ENCODE data around the gene KLK13. TPM values are rescaled to one million over a fixed set of nuclear protein-coding genes. Genes with fewer than 3 reads are reported as not detected.

The KLK13 gene
- total and polyA plus RNA-seq, 2 of the 8 experiments (the other 6 are each of a cell fraction or from before 2014, with no cell fraction given) = 4.2 to 4.5 TPM

DNA sequence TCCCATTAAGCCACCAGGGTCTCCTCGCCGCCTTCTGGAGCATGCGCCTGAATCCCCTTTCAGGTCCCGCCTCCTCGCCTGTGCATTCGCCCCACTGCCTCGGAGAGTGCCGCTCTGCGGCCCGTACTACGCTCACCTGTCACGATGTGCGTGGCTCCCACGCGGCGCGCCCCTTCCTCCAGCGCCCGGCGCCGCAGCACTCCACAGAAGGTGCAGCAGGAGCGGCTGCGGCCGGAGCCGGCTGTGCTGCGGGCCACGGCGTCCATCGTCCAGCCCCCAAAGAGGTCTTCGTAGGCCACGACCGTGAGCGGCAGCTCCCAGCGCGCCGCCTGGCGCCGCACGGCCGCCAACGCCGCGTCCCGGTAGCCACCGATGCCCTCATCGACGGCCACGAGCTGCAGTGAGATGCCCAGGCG, 39.0 kb upstream of the KLK13 start:
- Histone ChIP-seq H3K23me2 (ENCODE audit: low read depth, low read length) (peaks cover 11% of the 10 kb centered on the region; the same call in 1 of the 2 replicates), H3K36me3 (ENCODE audit: control insufficient read depth in 2 of 4, insufficient read depth in 4 of 4, low read length in 3 of 4) (peaks cover 0 to 7% (median 1%) of the 10 kb centered on the region in 4 experiments; a peak in 4 of 8 replicates), H2BK20ac (ENCODE audit: low read length) (no peak overlapping the region), H3K9ac (replicated peaks in 1 of 4; ENCODE audit: extremely low read depth in 1 of 4, low read depth in 3 of 4, low read length in 3 of 4) (no peak overlapping the region), H3K9me3 (ENCODE audit: insufficient read depth in 2 of 2, low read depth in 1 of 2, low read length in 1 of 2) (no peaks in the 10 kb centered on the region), H3K4ac (replicated peaks; ENCODE audit: insufficient read length, low read depth, low read length) (no peak overlapping the region), H3K18ac (ENCODE audit: extremely low read depth, low read length) (no peak overlapping the region), H4K20me1 (replicated peaks in 1 of 2; ENCODE audit: control insufficient read depth in 1 of 2, insufficient read depth in 2 of 2, low read length in 2 of 2) (peaks cover 2 to 8% of the 10 kb centered on the region in 2 experiments), H4K8ac (ENCODE audit: extremely low read depth, insufficient read depth, low read length) (no peak overlapping the region), H2BK120ac (replicated peaks; ENCODE audit: low read depth, low read length) (no peak overlapping the region), H3K4me3 (ENCODE audit: extremely low read depth in 1 of 4, insufficient read depth in 2 of 4, low read depth in 3 of 4, low read length in 4 of 4) (no peak overlapping the region), H3K79me2 (ENCODE audit: control insufficient read depth in 1 of 2, insufficient read depth in 2 of 2, low read length in 2 of 2) (no peaks in the 10 kb centered on the region), H3K4me2 (ENCODE audit: insufficient read depth in 1 of 2, low read depth in 2 of 2, low read length in 2 of 2) (no peak overlapping the region), H2BK12ac (ENCODE audit: low read depth, low read length) (no peak overlapping the region), H3K27me3 (replicated peaks in 1 of 4; ENCODE audit: control insufficient read depth in 3 of 4, extremely low read depth in 1 of 4, insufficient read depth in 3 of 4, low read length in 3 of 4) (no peaks in the 10 kb centered on the region), H2BK5ac (ENCODE audit: low read depth, low read length) (no peak overlapping the region), H3K4me1 (replicated peaks in 1 of 4; ENCODE audit: control insufficient read depth in 3 of 4, insufficient read depth in 4 of 4, low read length in 3 of 4) (peaks cover 0 to 6% (median 0%) of the 10 kb centered on the region in 4 experiments; a peak in 3 of 7 replicates), H3K56ac (replicated peaks; ENCODE audit: insufficient read length, low read depth, low read length) (no peak overlapping the region), H4K91ac (replicated peaks; ENCODE audit: insufficient read length, low read length) (no peak overlapping the region), H4K5ac (ENCODE audit: insufficient read length, low read depth, low read length) (no peak overlapping the region), H2AFZ (ENCODE audit: low read length) (no peak overlapping the region), H2BK15ac (ENCODE audit: low read length) (no peak overlapping the region), H3K27ac (ENCODE audit: low read depth, low read length) (no peak overlapping the region), H2AK5ac (ENCODE audit: low read depth, low read length) (no peak overlapping the region), H3K79me1 (ENCODE audit: low read depth, low read length) (peaks cover 6% of the 10 kb centered on the region), H3K14ac (ENCODE audit: insufficient read length) (no peak overlapping the region), H3K23ac (ENCODE audit: insufficient read length) (no peak overlapping the region)
- WGBS, 2 experiments (ENCODE audit: extremely low coverage in 1 of 2, insufficient coverage in 1 of 2, insufficient read length in 1 of 2, insufficient replicate concordance in 2 of 2, low coverage in 1 of 2, low lambda C conversion rate in 2 of 2, missing lambda C conversion rate in 1 of 2) = 92% methylated on average over 34 of the region's 49 CpGs; no CpG with 5 or more reads in 1 of the 2 experiments
- DNase-seq (ENCODE audit: low read depth in 1 of 2, low spot score in 2 of 2) (no peak), FAIRE-seq (no peak)
- ChIA-PET POLR2A (ENCODE audit: partially characterized antibody) (no interaction called here), CTCF (ENCODE audit: partially characterized antibody) (interaction anchor here (1.0 to 2.0 kb wide), 2 partner anchors 8 to 196 kb away, joined by 3 to 11 read pairs; no protein-coding TSS in a partner anchor)
- no peak for TF ChIP-seq KDM5A (IDR thresholded peaks at IDR 0.05; ENCODE audit: low read length)
- TF ChIP-seq PHF8 (conservative IDR thresholded peaks at IDR 0.05; ENCODE audit: low read depth, low read length) = no peak
- no peak for TF ChIP-seq TAF7 (optimal IDR thresholded peaks at IDR 0.05; ENCODE audit: borderline replicate concordance, low read depth, low read length)
- no peak for TF ChIP-seq TBP (IDR thresholded peaks at IDR 0.05; ENCODE audit: low read depth, low read length)
- no peak for TF ChIP-seq CHD2 (IDR thresholded peaks at IDR 0.05; ENCODE audit: low read length)
- no peak for TF ChIP-seq SIRT6 (IDR thresholded peaks at IDR 0.05; ENCODE audit: low read length)
- TF ChIP-seq SAP30 (IDR thresholded peaks at IDR 0.05; ENCODE audit: insufficient read depth, insufficient replicate concordance, low read length) = no peak
- TF ChIP-seq SIX5 (IDR thresholded peaks at IDR 0.05; ENCODE audit: low read depth, low read length) = no peak
- TF ChIP-seq, protein P1, sequence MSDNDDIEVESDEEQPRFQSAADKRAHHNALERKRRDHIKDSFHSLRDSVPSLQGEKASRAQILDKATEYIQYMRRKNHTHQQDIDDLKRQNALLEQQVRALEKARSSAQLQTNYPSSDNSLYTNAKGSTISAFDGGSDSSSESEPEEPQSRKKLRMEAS (IDR thresholded peaks at IDR 0.05) = no peak
- no peak for TF ChIP-seq CHD1 (IDR thresholded peaks at IDR 0.05; ENCODE audit: low read depth, low read length)
- no peak for TF ChIP-seq JUND (IDR thresholded peaks at IDR 0.05; ENCODE audit: low read length)
- no peak for TF ChIP-seq YY1 (IDR thresholded peaks at IDR 0.05; ENCODE audit: low read depth, low read length)
- TF ChIP-seq POU5F1 (IDR thresholded peaks at IDR 0.05; ENCODE audit: low read depth, low read length) = no peak
- no peak for TF ChIP-seq EP300 (IDR thresholded peaks at IDR 0.05; ENCODE audit: borderline replicate concordance in 1 of 2, low read depth in 2 of 2, low read length in 2 of 2)
- no peak for TF ChIP-seq FOSL1 (IDR thresholded peaks at IDR 0.05; ENCODE audit: insufficient read depth, low read depth, low read length)
